Epidermal melanocyte (primary cell): ENCODE measurements around the gene RBPJ.

Experiments used
- DNase-seq: peaks from one replicate; pipeline ENCODE4 v3.0.0; 2011; ENCODE audit warnings: low spot score; ENCODE audit not compliant: insufficient read length

Gene RBPJ

GRCh38 chr4:26320538-26321372 lies at the start of gene RBPJ:
TSS of gene RBPJ (plus strand) at chr4:26321014. CDS start at chr4:26321029, 15 bp downstream.
- DNase-seq = peak; percentile 92

- DNase-seq = no peak
Measured at GRCh38 chr4:26271703-26272102, 49.1 kb upstream of the RBPJ start.

GRCh38 chr4:26272654-26273615 lies 47.9 kb upstream of the RBPJ start:
- DNase-seq = no peak

GRCh38 chr4:26273616-26273980 lies 47.2 kb upstream of the RBPJ start:
- DNase-seq = no peak

GRCh38 chr4:26275281-26275680 lies 45.5 kb upstream of the RBPJ start:
- no peak for DNase-seq

- DNase-seq = no peak
Measured at GRCh38 chr4:26279446-26279845, 41.4 kb upstream of the RBPJ start.

GRCh38 chr4:26281881-26282280 lies 38.9 kb upstream of the RBPJ start:
- DNase-seq = no peak

- DNase-seq = no peak
Measured at GRCh38 chr4:26284536-26284935, 36.3 kb upstream of the RBPJ start.

GRCh38 chr4:26285272-26285671 lies 35.5 kb upstream of the RBPJ start:
- no peak for DNase-seq

- DNase-seq = no peak
Measured at GRCh38 chr4:26287756-26288155, 33.1 kb upstream of the RBPJ start.

- no peak for DNase-seq
Measured at GRCh38 chr4:26288355-26288909, 32.4 kb upstream of the RBPJ start.

- no peak for DNase-seq
Measured at GRCh38 chr4:26289401-26289800, 31.4 kb upstream of the RBPJ start.

- DNase-seq = no peak
Measured at GRCh38 chr4:26290321-26290720, 30.5 kb upstream of the RBPJ start.

GRCh38 chr4:26294904-26295303 lies 25.9 kb upstream of the RBPJ start:
- no peak for DNase-seq

GRCh38 chr4:26296021-26296420 lies 24.8 kb upstream of the RBPJ start:
- DNase-seq = no peak

- DNase-seq = no peak
Measured at GRCh38 chr4:26296514-26296913, 24.3 kb upstream of the RBPJ start.

GRCh38 chr4:26297219-26297618 lies 23.6 kb upstream of the RBPJ start:
- no peak for DNase-seq

GRCh38 chr4:26298198-26298947 lies 22.4 kb upstream of the RBPJ start:
- no peak for DNase-seq

GRCh38 chr4:26299254-26299882 lies 21.4 kb upstream of the RBPJ start:
- no peak for DNase-seq
